Fibroblast of lung (primary cell): Measurements from ENCODE around the gene TUBGCP2. TPM values are rescaled to one million over a fixed set of nuclear protein-coding genes. Genes with fewer than 3 reads are reported as not detected.

Source experiments
- DNase-seq, 2 donors: peaks; one replicate each; pipeline versions ENCODE4 v3.0.0 to v3.0.0-alpha.2; 2010; ENCODE audit warnings: low read depth in 2 of 2
- H2AFZ ChIP-seq: 2 replicates; pipeline ENCODE4 v1.5.1; 2012; ENCODE audit warnings: low read length, control low read depth, inconsistent platforms
- H3K27ac ChIP-seq: 2 replicates; pipeline ENCODE4 v1.5.1; 2011; ENCODE audit warnings: low read length, control low read depth; ENCODE audit not compliant: insufficient read depth
- H3K27me3 ChIP-seq: 2 replicates; pipeline ENCODE4 v1.5.1; 2011; ENCODE audit warnings: mild to moderate bottlenecking, low read length; ENCODE audit not compliant: control insufficient read depth, insufficient read depth
- H3K36me3 ChIP-seq: 2 replicates; pipeline ENCODE4 v1.5.1; 2011; ENCODE audit warnings: low read length; ENCODE audit not compliant: control insufficient read depth, insufficient read depth
- H3K4me1 ChIP-seq: 2 replicates; pipeline ENCODE4 v1.5.1; 2011; ENCODE audit warnings: low read length; ENCODE audit not compliant: control insufficient read depth, insufficient read depth; ENCODE audit errors: extremely low read depth
- H3K4me2 ChIP-seq: 2 replicates; pipeline ENCODE4 v1.5.1; 2011; ENCODE audit warnings: low read length, control low read depth; ENCODE audit not compliant: insufficient read depth; ENCODE audit errors: extremely low read depth
- H3K4me3 ChIP-seq, 4 experiments: fragments of 200-600 bp in 1 of 4; sonication (generic) in 1 of 4; replicated peaks in 1 of 4; 2 replicates each; pipeline ENCODE4 v1.5.1; 2011 to 2016; ENCODE audit warnings: low read length in 4 of 4, low read depth in 3 of 4, mild to moderate bottlenecking in 3 of 4, control low read depth in 2 of 4, inconsistent platforms in 1 of 4, mixed read lengths in 1 of 4; ENCODE audit not compliant: insufficient read depth in 1 of 4; ENCODE audit errors: control extremely low read depth in 1 of 4
- H3K79me2 ChIP-seq: 2 replicates; pipeline ENCODE4 v1.5.1; 2012; ENCODE audit warnings: mild to moderate bottlenecking, low read length, inconsistent platforms; ENCODE audit not compliant: control insufficient read depth, insufficient read depth
- H3K9ac ChIP-seq: 2 replicates; pipeline ENCODE4 v1.5.1; 2011; ENCODE audit warnings: mild to moderate bottlenecking, low read length, control low read depth; ENCODE audit not compliant: insufficient read depth
- H3K9me3 ChIP-seq: 2 replicates; pipeline ENCODE4 v1.5.1; 2012; ENCODE audit warnings: low read depth, low read length; ENCODE audit not compliant: control insufficient read depth, insufficient read depth
- H4K20me1 ChIP-seq: 2 replicates; pipeline ENCODE4 v1.5.1; 2011; ENCODE audit warnings: low read length; ENCODE audit not compliant: control insufficient read depth, insufficient read depth; ENCODE audit errors: extremely low read depth
- EZH2 ChIP-seq: IDR thresholded peaks from 2 replicates; pipeline ENCODE4 v1.5.1; 2012; ENCODE audit warnings: low read length, control low read depth, mild to moderate bottlenecking; ENCODE audit errors: missing control alignments
- polyA plus RNA-seq, 2 donors: library from polyadenylated mRNA; depleted of rRNA in 1 of 2; stranded (reverse) in 1 of 2; unstranded in 1 of 2; fragments of >200 nt; gene quantifications; 2 replicates each; pipeline ENCODE4 v1.2.1, GENCODE V29; 2011 to 2012; ENCODE audit warnings: missing spikeins in 1 of 2
- total RNA-seq: library from RNA; depleted of rRNA; stranded (reverse); fragments of >200 nt; gene quantifications from 2 replicates; pipeline ENCODE4 v1.2.1, GENCODE V29; 2014
- TF ChIP-seq, protein P1 (sequence below), 2 donors: IDR thresholded peaks in 1 of 2; conservative IDR thresholded peaks in 1 of 2; 1 replicate in 1 of 2; 2 replicates in 1 of 2; pipeline ENCODE4 v1.5.1; 2011 to 2012; ENCODE audit warnings: low read length in 2 of 2, control low read depth in 1 of 2, inconsistent platforms in 1 of 2, low read depth in 1 of 2, mild to moderate bottlenecking in 1 of 2

Gene TUBGCP2
- total and polyA plus RNA-seq, 2 donors (not counting 1 experiment from before 2014, with no cell fraction given): 31.0 to 60.8 TPM

DNA sequence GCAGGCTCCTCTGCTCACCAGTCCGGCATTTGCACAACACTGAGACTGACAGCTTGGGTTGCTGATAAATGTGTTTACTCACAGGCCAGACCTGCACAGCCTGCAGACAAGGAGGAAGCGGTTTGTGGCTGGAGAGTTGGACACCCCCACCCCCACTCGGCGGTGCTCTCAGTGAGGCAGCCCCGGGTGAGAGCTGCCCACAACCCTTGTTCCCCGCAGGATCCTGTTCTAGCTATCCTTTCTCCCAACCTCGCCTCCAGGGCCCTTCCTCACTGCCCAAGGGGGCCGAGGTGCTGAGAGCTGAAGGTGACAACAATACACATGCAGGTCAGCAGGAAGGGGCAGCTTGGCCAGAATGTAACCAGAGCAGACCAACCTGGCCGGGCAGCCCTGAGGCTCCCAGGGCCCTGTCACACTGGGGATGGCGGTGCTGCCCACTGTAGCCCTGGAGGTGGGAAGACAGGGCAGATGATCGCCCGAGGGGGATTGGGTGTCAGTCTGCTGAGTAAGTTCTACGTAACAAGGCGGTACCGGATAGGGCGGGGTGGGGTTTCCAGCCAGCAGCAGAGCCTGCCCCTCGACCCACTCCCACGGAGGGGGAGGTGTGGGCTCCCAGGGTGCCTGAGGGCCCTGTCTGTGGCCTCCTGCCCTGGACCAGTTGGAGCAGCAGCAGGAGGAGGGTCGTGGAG lies 30.0 kb downstream of the TUBGCP2 start:
- no peak overlapping the region for H3K4me3 ChIP-seq
- H3K4me2 ChIP-seq: no peak overlapping the region
- no peaks in the 10 kb centered on the region for H3K79me2 ChIP-seq
- H3K27ac ChIP-seq: no peak overlapping the region
- no peaks in the 10 kb centered on the region for H3K9me3 ChIP-seq
- peaks cover 18% of the 10 kb centered on the region for H3K36me3 ChIP-seq
- no peak overlapping the region for H3K9ac ChIP-seq
- peak; percentile 44 to 81 for DNase-seq
- H3K27me3 ChIP-seq: no peaks in the 10 kb centered on the region
- H4K20me1 ChIP-seq: no peaks in the 10 kb centered on the region
- H3K4me1 ChIP-seq: peaks cover 6% of the 10 kb centered on the region
- TF ChIP-seq EZH2: no peak
- TF ChIP-seq, protein P1, sequence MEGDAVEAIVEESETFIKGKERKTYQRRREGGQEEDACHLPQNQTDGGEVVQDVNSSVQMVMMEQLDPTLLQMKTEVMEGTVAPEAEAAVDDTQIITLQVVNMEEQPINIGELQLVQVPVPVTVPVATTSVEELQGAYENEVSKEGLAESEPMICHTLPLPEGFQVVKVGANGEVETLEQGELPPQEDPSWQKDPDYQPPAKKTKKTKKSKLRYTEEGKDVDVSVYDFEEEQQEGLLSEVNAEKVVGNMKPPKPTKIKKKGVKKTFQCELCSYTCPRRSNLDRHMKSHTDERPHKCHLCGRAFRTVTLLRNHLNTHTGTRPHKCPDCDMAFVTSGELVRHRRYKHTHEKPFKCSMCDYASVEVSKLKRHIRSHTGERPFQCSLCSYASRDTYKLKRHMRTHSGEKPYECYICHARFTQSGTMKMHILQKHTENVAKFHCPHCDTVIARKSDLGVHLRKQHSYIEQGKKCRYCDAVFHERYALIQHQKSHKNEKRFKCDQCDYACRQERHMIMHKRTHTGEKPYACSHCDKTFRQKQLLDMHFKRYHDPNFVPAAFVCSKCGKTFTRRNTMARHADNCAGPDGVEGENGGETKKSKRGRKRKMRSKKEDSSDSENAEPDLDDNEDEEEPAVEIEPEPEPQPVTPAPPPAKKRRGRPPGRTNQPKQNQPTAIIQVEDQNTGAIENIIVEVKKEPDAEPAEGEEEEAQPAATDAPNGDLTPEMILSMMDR (conservative IDR thresholded peaks at IDR 0.05 in 1 of 2, IDR thresholded peaks at IDR 0.05 in 1 of 2; ENCODE audit: low read depth in 1 of 2, low read length in 2 of 2): no peak
- H2AFZ ChIP-seq: no peak overlapping the region

GRCh38 chr10:133277993-133278576 lies 30.6 kb downstream of the TUBGCP2 start:
- peaks cover 6% of the 10 kb centered on the region for H3K4me1 ChIP-seq

DNA sequence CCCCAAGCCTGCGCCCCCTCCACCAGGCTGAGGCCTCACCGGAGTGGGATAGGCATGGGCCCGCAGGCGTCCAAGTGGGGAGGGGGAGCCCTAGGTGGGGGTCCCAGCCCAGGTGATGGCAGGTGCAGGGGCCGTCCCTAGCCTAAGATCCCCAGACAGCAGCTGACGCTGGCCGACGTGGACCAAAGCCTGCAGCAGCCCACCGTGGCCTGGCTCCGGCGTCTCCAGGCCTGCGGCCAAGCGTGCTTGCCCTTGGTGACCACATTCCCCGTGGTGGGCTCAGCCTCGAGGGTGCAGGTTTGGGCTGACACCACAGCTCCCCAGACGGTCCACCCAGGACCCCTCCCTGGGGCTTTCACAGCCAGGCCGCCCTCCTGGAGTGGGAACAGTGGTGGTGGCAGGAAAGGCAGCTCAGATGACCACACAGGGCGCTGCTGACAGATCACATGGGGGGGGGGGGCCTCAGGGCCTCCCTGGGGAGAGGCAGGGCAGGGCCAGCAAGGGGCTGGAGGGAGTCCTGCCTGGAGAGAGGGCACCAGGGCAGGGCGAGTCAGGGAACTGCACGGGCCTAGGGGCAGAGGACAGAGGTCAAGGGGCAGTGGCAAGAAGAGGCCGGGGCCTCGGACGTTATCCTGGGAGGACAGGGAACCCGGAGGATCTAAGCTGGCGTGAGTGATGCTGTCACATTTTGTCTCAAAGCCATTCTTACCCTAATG lies 31.2 kb downstream of the TUBGCP2 start:
- no peak for TF ChIP-seq EZH2
- TF ChIP-seq, protein P1 (conservative IDR thresholded peaks at IDR 0.05 in 1 of 2, IDR thresholded peaks at IDR 0.05 in 1 of 2; ENCODE audit: low read depth in 1 of 2, low read length in 2 of 2): no peak
- no peak overlapping the region for H2AFZ ChIP-seq
- H3K4me2 ChIP-seq: no peak overlapping the region

More at GRCh38 chr10:133277993-133278576, 30.6 kb downstream of the TUBGCP2 start:
- Histone ChIP-seq H2AFZ (no peak overlapping the region), H3K4me2 (no peak overlapping the region), H3K9ac (no peak overlapping the region), H3K27ac (no peak overlapping the region), H3K27me3 (no peaks in the 10 kb centered on the region), H3K9me3 (no peaks in the 10 kb centered on the region), H3K4me3 (no peak overlapping the region), H3K79me2 (no peaks in the 10 kb centered on the region), H4K20me1 (no peaks in the 10 kb centered on the region), H3K36me3 (peaks cover 14% of the 10 kb centered on the region)
- DNase-seq: no peak
- TF ChIP-seq, protein P1 (conservative IDR thresholded peaks at IDR 0.05 in 1 of 2, IDR thresholded peaks at IDR 0.05 in 1 of 2; ENCODE audit: low read depth in 1 of 2, low read length in 2 of 2): no peak
- TF ChIP-seq EZH2: no peak

More for the DNA sequence above, 31.2 kb downstream of the TUBGCP2 start:
- no peaks in the 10 kb centered on the region for H3K9me3 ChIP-seq
- H3K36me3 ChIP-seq: peaks cover 8% of the 10 kb centered on the region
- H3K79me2 ChIP-seq: no peaks in the 10 kb centered on the region
- peaks cover 6% of the 10 kb centered on the region for H3K4me1 ChIP-seq
- H3K9ac ChIP-seq: no peak overlapping the region
- H3K27me3 ChIP-seq: no peaks in the 10 kb centered on the region
- no peak overlapping the region for H3K4me3 ChIP-seq
- no peaks in the 10 kb centered on the region for H4K20me1 ChIP-seq
- no peak overlapping the region for H3K27ac ChIP-seq
- DNase-seq: no peak
